Suppressor macrophage treated with lipopolysaccharide for 1 hour (primary cell): Measurements from ENCODE around the gene HEMK1.

Source experiments
- DNase-seq, 3 donors: peaks; one replicate each; pipeline ENCODE4 v3.0.0-alpha.2; 2020 to 2022

Gene HEMK1

GRCh38 chr3:50545781-50546180 lies 23.5 kb upstream of the HEMK1 start:
- no peak for DNase-seq

- DNase-seq = no peak
Measured at GRCh38 chr3:50549226-50549625, 20.1 kb upstream of the HEMK1 start.

GRCh38 chr3:50550079-50550736 lies 19.1 kb upstream of the HEMK1 start:
- DNase-seq = peak; percentile 66 to 77 (median 74)

GRCh38 chr3:50551054-50551659 lies 18.2 kb upstream of the HEMK1 start:
- no peak for DNase-seq

GRCh38 chr3:50551681-50552435 lies 17.5 kb upstream of the HEMK1 start:
- no peak for DNase-seq

GRCh38 chr3:50552598-50552997 lies 16.7 kb upstream of the HEMK1 start:
- no peak for DNase-seq

- no peak for DNase-seq
Measured at GRCh38 chr3:50554553-50554952, 14.8 kb upstream of the HEMK1 start.

- no peak for DNase-seq
Measured at GRCh38 chr3:50557106-50557505, 12.2 kb upstream of the HEMK1 start.

- DNase-seq = no peak
Measured at GRCh38 chr3:50557915-50558314, 11.4 kb upstream of the HEMK1 start.

- no peak for DNase-seq
Measured at GRCh38 chr3:50559702-50560101, 9.6 kb upstream of the HEMK1 start.

GRCh38 chr3:50562861-50563260 lies 6.5 kb upstream of the HEMK1 start:
- DNase-seq = peak; percentile 64 to 82 (median 77)

- DNase-seq = no peak
Measured at GRCh38 chr3:50563867-50564266, 5.5 kb upstream of the HEMK1 start.

GRCh38 chr3:50564321-50564720 lies 5.0 kb upstream of the HEMK1 start:
- DNase-seq = no peak

GRCh38 chr3:50567011-50567385 lies 2.3 kb upstream of the HEMK1 start:
- no peak for DNase-seq

GRCh38 chr3:50567386-50568167 lies 1.7 kb upstream of the HEMK1 start, which contains the start of gene C3orf18:
Gene C3orf18 (minus strand): TSS chr3:50567747. CDS start chr3:50565699, 2,048 bp downstream.
- peak; percentile 95 to 98 (median 96) for DNase-seq

- DNase-seq = no peak
Measured at GRCh38 chr3:50570508-50571279, 1.4 kb downstream of the HEMK1 start.

- DNase-seq = no peak
Measured at GRCh38 chr3:50571486-50571885, 2.2 kb downstream of the HEMK1 start.

- DNase-seq = peak; percentile 79 to 89 (median 84)
Measured at GRCh38 chr3:50572158-50572557, 2.8 kb downstream of the HEMK1 start.

- DNase-seq = no peak
Measured at GRCh38 chr3:50572801-50573371, 3.6 kb downstream of the HEMK1 start.

- DNase-seq = no peak
Measured at GRCh38 chr3:50573566-50574443, 4.5 kb downstream of the HEMK1 start.

- DNase-seq = no peak
Measured at GRCh38 chr3:50574444-50574831, 5.1 kb downstream of the HEMK1 start.
